ENCODE measurements around the gene PSMC1. TPM values are rescaled to one million over a fixed set of nuclear protein-coding genes. Genes with fewer than 3 reads are reported as not detected.

The PSMC1 gene
- polyA plus RNA-seq, 2 of the 4 experiments (the other 2 are of a cell fraction), result 328 to 336 TPM

DNA sequence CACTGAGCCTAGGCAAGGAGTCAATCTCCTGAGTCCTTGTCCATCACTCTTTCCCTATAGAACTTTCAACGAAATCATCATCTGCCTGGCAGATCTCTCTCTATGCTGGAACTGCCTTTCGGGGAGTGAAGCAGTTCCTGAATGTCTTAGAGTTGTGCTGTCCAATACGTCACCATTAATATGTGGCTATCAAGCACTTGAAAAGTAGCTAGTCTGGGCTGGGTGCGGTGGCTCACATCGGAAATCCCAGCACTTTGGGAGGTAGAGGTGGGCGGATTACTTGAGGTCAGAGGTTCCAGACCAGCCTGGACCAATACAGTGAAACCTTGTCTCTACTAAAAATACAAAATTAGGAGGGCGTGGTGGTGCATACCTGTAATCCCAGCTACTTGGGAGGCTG is 40.3 kb downstream of the PSMC1 start:
- 96% methylated on average over 7 of the region's 7 CpGs for WGBS (ENCODE audit: missing lambda C conversion rate)
- ATAC-seq (no peak), DNase-seq (ENCODE audit: low read depth in 1 of 2, low spot score in 1 of 2) (no peak), FAIRE-seq (no peak)
- H3K4me2 ChIP-seq, result no peak overlapping the region
- H3K4me1 ChIP-seq, result no peaks in the 10 kb centered on the region
- ChIA-PET CTCF (no interaction called here), POLR2A (no interaction called here)
- no peak overlapping the region for H3K27ac ChIP-seq
- no peak overlapping the region for H3K4me3 ChIP-seq
- H3K9me3 ChIP-seq, result no peaks in the 10 kb centered on the region
- TF ChIP-seq EHF (CRISPR knock-in tag; IDR thresholded peaks at IDR 0.05) (no peak), KDM5A (IDR thresholded peaks at IDR 0.05) (no peak), FOXS1 (CRISPR knock-in tag; IDR thresholded peaks at IDR 0.05) (no peak), SMC3 (IDR thresholded peaks at IDR 0.05) (no peak), TP53 (CRISPR knock-in tag; IDR thresholded peaks at IDR 0.05) (no peak), HOXB13 (CRISPR knock-in tag; IDR thresholded peaks at IDR 0.05; ENCODE audit: low read depth) (no peak), RAD21 (conservative IDR thresholded peaks at IDR 0.05 in 1 of 2, IDR thresholded peaks at IDR 0.05 in 1 of 2) (no peak), MYC (IDR thresholded peaks at IDR 0.05; ENCODE audit: borderline replicate concordance, low read length) (no peak), JUNB (IDR thresholded peaks at IDR 0.05) (no peak)
- TF ChIP-seq, protein P1, sequence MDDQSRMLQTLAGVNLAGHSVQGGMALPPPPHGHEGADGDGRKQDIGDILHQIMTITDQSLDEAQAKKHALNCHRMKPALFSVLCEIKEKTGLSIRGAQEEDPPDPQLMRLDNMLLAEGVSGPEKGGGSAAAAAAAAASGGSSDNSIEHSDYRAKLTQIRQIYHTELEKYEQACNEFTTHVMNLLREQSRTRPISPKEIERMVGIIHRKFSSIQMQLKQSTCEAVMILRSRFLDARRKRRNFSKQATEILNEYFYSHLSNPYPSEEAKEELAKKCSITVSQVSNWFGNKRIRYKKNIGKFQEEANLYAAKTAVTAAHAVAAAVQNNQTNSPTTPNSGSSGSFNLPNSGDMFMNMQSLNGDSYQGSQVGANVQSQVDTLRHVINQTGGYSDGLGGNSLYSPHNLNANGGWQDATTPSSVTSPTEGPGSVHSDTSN (IDR thresholded peaks at IDR 0.05), result no peak
- TF ChIP-seq, protein P2, sequence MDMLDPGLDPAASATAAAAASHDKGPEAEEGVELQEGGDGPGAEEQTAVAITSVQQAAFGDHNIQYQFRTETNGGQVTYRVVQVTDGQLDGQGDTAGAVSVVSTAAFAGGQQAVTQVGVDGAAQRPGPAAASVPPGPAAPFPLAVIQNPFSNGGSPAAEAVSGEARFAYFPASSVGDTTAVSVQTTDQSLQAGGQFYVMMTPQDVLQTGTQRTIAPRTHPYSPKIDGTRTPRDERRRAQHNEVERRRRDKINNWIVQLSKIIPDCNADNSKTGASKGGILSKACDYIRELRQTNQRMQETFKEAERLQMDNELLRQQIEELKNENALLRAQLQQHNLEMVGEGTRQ (IDR thresholded peaks at IDR 0.05), result no peak
- TF ChIP-seq, protein P3, sequence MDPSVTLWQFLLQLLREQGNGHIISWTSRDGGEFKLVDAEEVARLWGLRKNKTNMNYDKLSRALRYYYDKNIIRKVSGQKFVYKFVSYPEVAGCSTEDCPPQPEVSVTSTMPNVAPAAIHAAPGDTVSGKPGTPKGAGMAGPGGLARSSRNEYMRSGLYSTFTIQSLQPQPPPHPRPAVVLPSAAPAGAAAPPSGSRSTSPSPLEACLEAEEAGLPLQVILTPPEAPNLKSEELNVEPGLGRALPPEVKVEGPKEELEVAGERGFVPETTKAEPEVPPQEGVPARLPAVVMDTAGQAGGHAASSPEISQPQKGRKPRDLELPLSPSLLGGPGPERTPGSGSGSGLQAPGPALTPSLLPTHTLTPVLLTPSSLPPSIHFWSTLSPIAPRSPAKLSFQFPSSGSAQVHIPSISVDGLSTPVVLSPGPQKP (IDR thresholded peaks at IDR 0.05; ENCODE audit: low read depth, low read length), result no peak

DNA sequence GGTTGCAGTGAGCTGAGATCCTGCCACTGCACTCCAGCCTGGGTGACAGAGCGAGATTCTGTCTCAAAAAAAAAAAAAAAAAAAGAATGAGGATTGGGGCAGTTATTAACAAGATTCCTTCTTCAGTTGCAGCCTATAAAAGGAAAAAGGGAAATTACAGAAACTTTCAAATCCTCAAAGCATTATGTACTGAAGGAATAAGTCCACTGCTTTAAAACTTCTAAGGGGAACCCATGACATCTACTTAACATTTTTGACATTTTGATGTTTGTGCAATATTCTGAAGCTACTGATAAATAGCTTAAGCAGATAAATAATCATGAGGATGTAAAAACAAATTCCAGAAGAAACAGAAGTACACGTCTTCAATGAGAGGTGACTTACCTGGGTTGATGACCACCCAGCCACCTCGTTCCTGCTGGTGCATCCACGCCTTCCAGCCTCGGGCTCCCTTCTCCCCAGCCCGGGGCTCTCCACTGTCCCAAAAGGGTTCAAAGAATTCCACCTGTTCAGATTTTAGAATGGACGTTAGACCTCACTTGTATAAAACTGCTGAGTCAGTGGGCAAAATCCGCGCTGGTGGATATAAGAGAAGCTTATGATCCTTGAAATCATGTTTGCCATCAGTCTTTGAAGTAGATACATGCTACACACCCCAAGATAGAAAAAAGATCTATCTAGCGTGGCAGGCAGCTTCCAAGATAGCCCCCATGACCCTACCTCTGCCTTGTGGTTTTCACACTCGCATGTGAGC is 41.7 kb downstream of the PSMC1 start:
- Histone ChIP-seq H3K27ac (peak overlapping the region in 1 of 2 experiments; percentile 29; a peak in 2 of 6 replicates), H3K4me2 (no peak overlapping the region), H3K9me3 (no peaks in the 10 kb centered on the region), H3K4me1 (no peaks in the 10 kb centered on the region), H3K4me3 (no peak overlapping the region)
- ATAC-seq (no peak), DNase-seq (ENCODE audit: low read depth in 1 of 2, low spot score in 1 of 2) (no peak), FAIRE-seq (no peak)
- ChIA-PET POLR2A (no interaction called here), CTCF (interaction anchor here (0.7 to 2.0 kb wide), 5 partner anchors 8 to 461 kb away, joined by 3 to 9 read pairs (median 3); no protein-coding TSS in a partner anchor)
- TF ChIP-seq RCOR1 (IDR thresholded peaks at IDR 0.05; ENCODE audit: low read depth, low read length), result no peak
- no peak for TF ChIP-seq ESRRA (IDR thresholded peaks at IDR 0.05; ENCODE audit: borderline replicate concordance, low read length)
- no peak for TF ChIP-seq FOSL2 (IDR thresholded peaks at IDR 0.05)
- TF ChIP-seq FOSL2 (CRISPR knock-in tag; IDR thresholded peaks at IDR 0.05), result no peak
- no peak for TF ChIP-seq POLR2A (IDR thresholded peaks at IDR 0.05; ENCODE audit: low read length)
- no peak for TF ChIP-seq HOXB5 (CRISPR knock-in tag; IDR thresholded peaks at IDR 0.05)
- no peak for TF ChIP-seq FOSB (CRISPR knock-in tag; IDR thresholded peaks at IDR 0.05)
- peak; percentile 79 for TF ChIP-seq MAFK (IDR thresholded peaks at IDR 0.05; ENCODE audit: partially characterized antibody)
- 93% methylated on average over 11 of the region's 11 CpGs for WGBS (ENCODE audit: missing lambda C conversion rate)

DNA sequence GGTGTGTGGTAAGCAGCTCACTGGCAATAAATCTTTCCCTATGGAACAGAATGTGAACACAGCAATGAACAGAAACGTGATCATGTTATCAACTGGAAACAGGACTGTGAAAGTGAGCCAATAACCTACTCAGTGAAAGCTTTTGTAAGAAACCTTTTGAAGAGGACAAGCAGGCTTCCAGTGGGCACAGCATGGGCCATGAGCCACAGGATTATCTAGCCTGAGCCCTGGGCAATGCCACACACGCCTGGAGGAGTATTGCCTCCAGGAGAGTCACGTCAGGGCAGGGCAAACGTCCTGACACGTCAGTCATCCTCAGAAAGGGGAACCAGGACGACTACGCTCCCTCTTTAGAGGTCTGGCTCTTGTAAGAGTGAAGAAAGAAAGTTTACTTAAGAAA is 43.1 kb downstream of the PSMC1 start:
- ChIA-PET CTCF (interaction anchor here (1.2 to 2.0 kb wide), 2 partner anchors 10 to 107 kb away, joined by 3 to 9 read pairs; no protein-coding TSS in a partner anchor), POLR2A (no interaction called here)
- Histone ChIP-seq H3K4me2 (no peak overlapping the region), H3K4me1 (no peaks in the 10 kb centered on the region), H3K27ac (no peak overlapping the region), H3K9me3 (no peaks in the 10 kb centered on the region), H3K4me3 (no peak overlapping the region)
- WGBS (ENCODE audit: missing lambda C conversion rate), result 75% methylated on average over 7 of the region's 7 CpGs
- TF ChIP-seq ZSCAN20 (CRISPR knock-in tag; IDR thresholded peaks at IDR 0.05), result no peak
- no peak for TF ChIP-seq ZFP36 (IDR thresholded peaks at IDR 0.05; ENCODE audit: borderline replicate concordance, partially characterized antibody)
- TF ChIP-seq NFE2L2 (conservative IDR thresholded peaks at IDR 0.05; ENCODE audit: low read length), result no peak
- TF ChIP-seq POLR2AphosphoS2 (conservative IDR thresholded peaks at IDR 0.05; ENCODE audit: low read length), result no peak
- TF ChIP-seq, protein P4, sequence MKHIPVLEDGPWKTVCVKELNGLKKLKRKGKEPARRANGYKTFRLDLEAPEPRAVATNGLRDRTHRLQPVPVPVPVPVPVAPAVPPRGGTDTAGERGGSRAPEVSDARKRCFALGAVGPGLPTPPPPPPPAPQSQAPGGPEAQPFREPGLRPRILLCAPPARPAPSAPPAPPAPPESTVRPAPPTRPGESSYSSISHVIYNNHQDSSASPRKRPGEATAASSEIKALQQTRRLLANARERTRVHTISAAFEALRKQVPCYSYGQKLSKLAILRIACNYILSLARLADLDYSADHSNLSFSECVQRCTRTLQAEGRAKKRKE (CRISPR knock-in tag; IDR thresholded peaks at IDR 0.05; ENCODE audit: low read depth), result no peak
- TF ChIP-seq, protein P1 (IDR thresholded peaks at IDR 0.05), result no peak
- TF ChIP-seq NPAS2 (CRISPR knock-in tag; IDR thresholded peaks at IDR 0.05; ENCODE audit: borderline replicate concordance), result no peak
- TF ChIP-seq, protein P5, sequence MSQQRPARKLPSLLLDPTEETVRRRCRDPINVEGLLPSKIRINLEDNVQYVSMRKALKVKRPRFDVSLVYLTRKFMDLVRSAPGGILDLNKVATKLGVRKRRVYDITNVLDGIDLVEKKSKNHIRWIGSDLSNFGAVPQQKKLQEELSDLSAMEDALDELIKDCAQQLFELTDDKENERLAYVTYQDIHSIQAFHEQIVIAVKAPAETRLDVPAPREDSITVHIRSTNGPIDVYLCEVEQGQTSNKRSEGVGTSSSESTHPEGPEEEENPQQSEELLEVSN (IDR thresholded peaks at IDR 0.05; ENCODE audit: borderline replicate concordance, low read depth), result no peak
- no peak for TF ChIP-seq CHD4 (IDR thresholded peaks at IDR 0.05; ENCODE audit: borderline replicate concordance)
- no peak for ATAC-seq
- no peak for FAIRE-seq
- no peak for DNase-seq (ENCODE audit: low read depth in 1 of 2, low spot score in 1 of 2)
